Upper lobe of left lung (tissue), 4 donors: ENCODE results near the gene KMT2D.

Source experiments
- POLR2A ChIP-seq, 4 donors: fragments of 450-650 bp; IDR thresholded peaks; one replicate each; pipeline ENCODE4 v1.5.1; 2016 to 2017; ENCODE audit warnings: antibody characterized with exemption in 4 of 4, mild to moderate bottlenecking in 2 of 4
- TF ChIP-seq, protein P1 (sequence below), 6 experiments: fragments of 450-650 bp in 4 of 6; fragments of 200-600 bp in 2 of 6; sonication (generic) in 2 of 6; IDR thresholded peaks; one replicate each; pipeline ENCODE4 v1.5.1; 2016 to 2019; ENCODE audit warnings: antibody characterized with exemption in 6 of 6

DNA sequence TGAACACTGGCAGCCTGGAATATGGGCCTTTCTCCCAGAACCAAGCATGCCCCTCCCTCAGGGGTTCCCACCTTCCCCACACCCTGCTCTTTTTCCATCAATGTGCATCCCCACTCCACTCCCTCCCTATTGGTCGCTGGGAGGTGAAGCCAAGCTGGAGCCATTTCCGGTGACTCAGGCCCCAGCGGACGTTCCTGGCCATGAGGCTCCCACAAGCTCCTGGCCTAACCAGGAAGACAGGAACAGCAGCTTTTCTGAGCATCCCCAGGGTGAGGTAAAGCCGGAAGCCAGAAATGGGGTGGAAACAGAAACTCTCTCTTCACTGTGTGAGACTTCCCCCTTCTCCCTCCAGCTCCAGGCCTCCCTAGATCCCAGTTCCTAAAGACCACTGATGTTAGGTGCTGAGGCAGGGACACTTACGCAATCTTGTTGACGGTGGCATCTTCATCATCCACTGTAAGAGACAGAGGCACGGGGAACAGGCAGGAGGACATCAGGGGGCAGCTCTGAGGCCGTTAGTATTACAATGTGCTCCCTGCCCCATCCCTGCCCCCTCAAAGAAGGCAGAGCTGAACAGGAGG lies 45.0 kb upstream of the KMT2D start:
- TF ChIP-seq, protein P1, sequence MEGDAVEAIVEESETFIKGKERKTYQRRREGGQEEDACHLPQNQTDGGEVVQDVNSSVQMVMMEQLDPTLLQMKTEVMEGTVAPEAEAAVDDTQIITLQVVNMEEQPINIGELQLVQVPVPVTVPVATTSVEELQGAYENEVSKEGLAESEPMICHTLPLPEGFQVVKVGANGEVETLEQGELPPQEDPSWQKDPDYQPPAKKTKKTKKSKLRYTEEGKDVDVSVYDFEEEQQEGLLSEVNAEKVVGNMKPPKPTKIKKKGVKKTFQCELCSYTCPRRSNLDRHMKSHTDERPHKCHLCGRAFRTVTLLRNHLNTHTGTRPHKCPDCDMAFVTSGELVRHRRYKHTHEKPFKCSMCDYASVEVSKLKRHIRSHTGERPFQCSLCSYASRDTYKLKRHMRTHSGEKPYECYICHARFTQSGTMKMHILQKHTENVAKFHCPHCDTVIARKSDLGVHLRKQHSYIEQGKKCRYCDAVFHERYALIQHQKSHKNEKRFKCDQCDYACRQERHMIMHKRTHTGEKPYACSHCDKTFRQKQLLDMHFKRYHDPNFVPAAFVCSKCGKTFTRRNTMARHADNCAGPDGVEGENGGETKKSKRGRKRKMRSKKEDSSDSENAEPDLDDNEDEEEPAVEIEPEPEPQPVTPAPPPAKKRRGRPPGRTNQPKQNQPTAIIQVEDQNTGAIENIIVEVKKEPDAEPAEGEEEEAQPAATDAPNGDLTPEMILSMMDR (IDR thresholded peaks at IDR 0.05) = no peak
- TF ChIP-seq POLR2A (IDR thresholded peaks at IDR 0.05) = no peak
